NCI-H1694 (cell line): ENCODE results near the gene AATK.

Experiments
- DNase-seq: peaks from one replicate; lab custom pipeline; 2025; lab: John Stamatoyannopoulos, UW

The AATK gene

DNA sequence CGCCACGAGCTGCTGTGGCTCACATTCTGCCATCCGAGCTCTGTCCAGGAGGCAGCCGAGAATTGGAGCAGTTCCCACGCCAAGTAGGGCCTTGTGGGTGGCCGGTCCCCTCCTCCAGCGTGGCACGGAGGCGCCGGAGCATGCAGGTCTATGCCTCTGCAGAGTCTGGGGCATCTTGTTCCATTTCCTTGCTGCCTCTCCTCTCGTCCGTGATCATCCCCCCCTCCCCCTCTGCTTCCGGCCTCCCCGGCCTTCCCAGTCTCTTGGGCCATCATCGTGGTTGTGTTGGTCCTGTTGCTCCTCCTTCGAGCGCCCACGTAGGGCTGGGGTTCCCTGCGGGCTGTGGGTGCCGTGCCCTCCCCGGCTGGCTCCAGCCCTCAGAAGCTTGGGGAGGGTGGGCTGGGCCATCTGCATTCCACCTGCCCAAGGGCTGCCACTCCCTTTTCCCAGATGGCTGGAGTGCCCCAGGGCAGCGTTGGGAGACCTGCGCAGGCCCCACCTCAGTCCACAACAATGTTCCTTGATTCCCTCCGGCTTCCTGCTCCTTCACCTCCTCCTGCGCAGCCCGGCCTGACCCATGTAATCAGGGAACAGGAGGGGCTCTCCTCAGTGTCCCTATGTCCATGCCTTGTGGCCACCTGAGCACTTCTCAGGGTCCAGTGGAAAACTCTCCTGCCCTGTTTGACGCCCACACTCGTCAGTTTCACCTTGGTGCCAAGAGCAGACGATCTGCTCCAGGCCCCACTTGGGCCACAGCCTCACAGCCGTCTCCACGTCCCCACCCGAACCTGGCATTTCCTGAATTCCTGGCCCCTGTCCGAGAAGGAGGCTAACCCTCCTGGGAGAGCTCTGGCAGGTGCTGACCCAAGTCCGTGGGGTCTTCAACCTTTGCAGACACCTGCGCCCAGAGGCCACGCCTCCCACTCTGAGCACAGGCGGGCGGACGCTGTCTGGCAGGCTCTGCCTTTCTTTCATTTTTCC lies 94.0 kb downstream of the AATK start:
- DNase-seq = no peak

DNA sequence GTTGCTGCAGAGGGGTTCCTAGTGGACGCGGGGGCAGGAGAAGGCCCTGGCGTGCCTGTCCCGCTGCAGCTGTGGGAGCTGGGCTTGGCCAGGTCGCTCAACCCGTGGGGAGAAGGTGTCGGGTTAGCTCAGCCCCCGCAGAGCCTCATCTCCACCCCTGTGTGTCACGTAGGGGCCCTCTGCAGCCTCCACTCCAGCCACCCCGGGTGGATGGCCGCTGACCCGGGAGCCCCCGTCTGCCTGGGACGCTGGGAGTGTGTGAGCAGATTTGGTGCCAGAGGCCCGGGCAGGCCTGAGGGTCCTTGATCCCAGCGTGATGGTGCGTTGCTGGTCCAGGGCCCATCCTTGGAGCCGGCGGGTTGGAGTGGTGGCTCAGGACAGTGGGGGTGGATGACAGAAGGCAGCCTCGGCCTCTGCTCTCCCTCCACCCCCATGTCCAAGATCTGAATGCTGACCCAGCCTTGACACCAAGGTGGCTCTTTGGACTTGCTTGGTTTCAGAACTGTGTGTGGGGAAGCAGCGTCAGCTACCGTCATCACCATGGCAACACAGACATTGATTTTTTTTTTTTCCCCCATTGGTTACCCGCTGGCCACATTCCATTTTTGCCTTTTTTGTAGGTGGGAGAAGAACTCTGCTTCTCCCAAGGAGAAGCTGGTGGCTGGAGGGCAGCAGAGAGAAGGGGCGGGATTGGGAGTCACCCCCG lies 95.3 kb downstream of the AATK start:
- DNase-seq = no peak

DNA sequence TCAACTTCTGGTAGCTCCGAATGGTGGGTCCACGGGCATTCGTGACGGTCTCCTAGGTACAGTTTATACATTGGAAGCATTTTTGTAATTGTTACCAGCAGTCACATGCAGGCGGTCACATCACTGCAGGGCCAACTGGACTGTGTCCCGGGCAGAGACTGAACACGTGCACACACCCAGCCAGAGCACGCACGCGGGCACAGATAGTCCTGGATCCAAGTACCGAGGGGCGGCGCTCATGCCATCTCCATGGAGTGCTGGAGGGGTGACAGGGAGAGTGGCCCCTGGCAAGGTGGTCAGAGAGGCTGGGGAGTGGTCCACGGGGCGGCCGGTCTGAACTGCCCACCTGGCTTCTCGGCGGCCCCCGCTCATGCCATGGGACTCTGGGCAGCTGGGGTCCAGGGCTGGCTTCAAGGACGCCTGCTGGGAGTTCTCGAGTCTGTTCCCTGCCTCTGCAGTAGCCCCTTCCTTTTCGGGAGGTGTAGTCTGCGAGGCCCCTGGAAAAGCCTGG lies 96.8 kb downstream of the AATK start:
- DNase-seq = no peak

DNA sequence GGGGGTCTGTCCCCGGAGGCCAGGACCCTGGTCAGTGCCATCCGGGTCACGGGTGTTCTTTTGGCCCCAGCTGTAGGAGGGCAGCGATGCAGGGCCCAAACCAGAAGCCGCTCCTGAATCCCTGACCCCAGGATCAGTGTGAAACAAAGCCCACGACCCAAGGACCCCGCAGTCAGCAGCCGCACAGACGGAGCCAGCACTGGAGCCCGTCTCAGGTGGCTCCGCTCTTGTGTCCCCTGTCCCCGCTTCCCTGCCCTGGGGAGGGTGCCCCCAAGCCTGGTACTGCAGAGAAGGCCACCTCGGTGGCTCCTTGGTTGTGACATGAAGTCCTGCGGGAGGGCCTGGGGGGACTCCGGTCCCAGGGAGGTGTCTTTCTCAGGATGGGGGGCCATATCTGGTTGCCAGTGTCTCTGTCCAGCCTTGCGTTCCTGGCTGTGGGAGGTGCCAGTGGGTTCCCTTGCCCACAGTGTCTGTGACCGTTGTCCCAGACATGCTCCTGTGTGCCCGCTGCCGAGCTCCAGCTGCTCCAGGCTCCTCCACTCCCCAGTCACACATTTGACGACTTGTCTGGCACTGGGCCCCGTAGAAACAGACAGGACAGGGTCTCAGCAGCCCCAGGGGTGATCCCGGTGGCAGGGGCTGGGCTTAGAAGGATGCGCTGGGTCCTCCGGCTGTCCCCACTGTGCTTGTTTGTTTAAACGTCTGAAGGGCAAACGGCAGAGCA lies 97.4 kb downstream of the AATK start:
- no peak for DNase-seq

DNA sequence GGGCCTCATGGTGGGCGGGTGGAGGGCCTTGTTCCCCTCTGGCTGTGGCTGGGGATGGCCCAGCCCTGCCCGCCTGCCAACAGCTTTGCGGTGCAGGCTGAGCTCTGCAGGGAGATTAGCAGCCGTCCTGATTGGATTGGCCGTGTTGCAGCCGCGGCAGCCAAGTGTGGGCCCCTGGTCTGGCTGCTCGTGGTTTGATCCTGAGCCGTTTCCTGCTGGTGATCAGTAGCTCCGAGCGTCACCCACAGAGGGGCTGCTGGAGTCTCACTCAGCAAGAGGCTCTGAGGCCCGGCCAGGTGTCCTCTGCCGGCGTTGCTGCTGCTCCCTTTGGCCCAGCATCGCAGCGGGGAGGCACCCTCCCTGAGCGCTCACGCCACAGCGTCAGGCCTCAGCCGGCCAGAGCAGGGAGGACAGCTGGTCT lies 98.6 kb downstream of the AATK start:
- DNase-seq = no peak
